Gastrocnemius medialis (tissue), 4 donors: Measurements from ENCODE around the gene MFSD8. TPM values are rescaled to one million over a fixed set of nuclear protein-coding genes. Genes with fewer than 3 reads are reported as not detected.
"Not testable (repeated sequence)": the region's sequence is repeated elsewhere in the genome, so short reads cannot be mapped to it uniquely, and the experiment has no call there.

Experiments
- ATAC-seq, 2 donors: fragments of 150-250 bp; one replicate each; pipeline ENCODE4 v1.9.1; 2016
- DNase-seq, 2 donors: peaks; one replicate each; pipeline ENCODE4 v3.0.0-alpha.2; 2019
- H3K27ac ChIP-seq, 4 donors: fragments of 200-600 bp; sonication (generic); 1 replicate in 1 of 4; 2 replicates in 3 of 4; pipeline ENCODE4 v1.5.1; 2016 to 2018; ENCODE audit warnings: mild to moderate bottlenecking in 2 of 4, moderate library complexity in 1 of 4
- H3K27me3 ChIP-seq, 3 donors: fragments of 200-600 bp; sonication (generic) in 2 of 3; 1 replicate in 1 of 3; 2 replicates in 2 of 3; pipeline versions ENCODE4 v1.5.1 to v1.6.0; 2016 to 2019; ENCODE audit warnings: mild to moderate bottlenecking in 1 of 3, moderate library complexity in 1 of 3
- H3K36me3 ChIP-seq, 2 donors: fragments of 200-600 bp; sonication (generic) in 1 of 2; one replicate each; pipeline ENCODE4 v1.5.1; 2017 to 2018
- H3K4me1 ChIP-seq, 2 donors: fragments of 200-600 bp; sonication (generic) in 1 of 2; one replicate each; pipeline ENCODE4 v1.5.1; 2016 to 2017; ENCODE audit warnings: mild to moderate bottlenecking in 2 of 2
- H3K4me3 ChIP-seq, 4 donors: fragments of 200-600 bp; sonication (generic) in 3 of 4; 1 replicate in 1 of 4; 2 replicates in 3 of 4; pipeline ENCODE4 v1.5.1; 2016 to 2019; ENCODE audit warnings: mild to moderate bottlenecking in 2 of 4
- H3K9me3 ChIP-seq, 3 donors: fragments of 200-600 bp; sonication (generic) in 2 of 3; 1 replicate in 1 of 3; 2 replicates in 2 of 3; pipeline ENCODE4 v1.5.1; 2016 to 2019
- POLR2A ChIP-seq, 2 donors: fragments of 450-650 bp; IDR thresholded peaks; one replicate each; pipeline ENCODE4 v1.6.1; 2017; ENCODE audit warnings: antibody characterized with exemption in 2 of 2, mild to moderate bottlenecking in 2 of 2, moderate library complexity in 2 of 2
- in situ Hi-C, 4 donors: fragments of 200-750 bp; cut with MboI; loops; one replicate each; pipeline versions ENCODE4 v1.15.0 to v1.8.0; 2017; ENCODE audit warnings: low sequenced_read_pairs in 4 of 4
- intact Hi-C: fragments of 100-400 bp; cut with DNase I; formaldehyde crosslinking; loops from one replicate; pipeline ENCODE4 v1.15.1; 2023; ENCODE audit warnings: low total_unique reads
- total RNA-seq, 4 donors: library from RNA; depleted of rRNA; stranded (reverse); fragments of >200 nt; gene quantifications; one replicate each; pipeline versions ENCODE4 v1.1.0 to v1.2.3, GENCODE V29; 2016
- TF ChIP-seq, protein P1 (sequence below), 5 experiments: fragments of 450-650 bp in 3 of 5; fragments of 200-600 bp in 2 of 5; sonication (generic) in 2 of 5; IDR thresholded peaks in 4 of 5; conservative IDR thresholded peaks in 1 of 5; 1 replicate in 4 of 5; 2 replicates in 1 of 5; pipeline ENCODE4 v1.5.1; 2016 to 2019; ENCODE audit warnings: antibody characterized with exemption in 5 of 5, mild to moderate bottlenecking in 3 of 5, moderate library complexity in 3 of 5

Gene MFSD8
- total RNA-seq, 4 donors from 2014 or later = 5.6 to 13.2 (median 7.5) TPM

- no peaks in the 10 kb centered on the region for H3K4me1 ChIP-seq
- H3K9me3 ChIP-seq = no peaks in the 10 kb centered on the region
- H3K27ac ChIP-seq = no peak overlapping the region
- DNase-seq (no peak), ATAC-seq (no peak)
- TF ChIP-seq, protein P1, sequence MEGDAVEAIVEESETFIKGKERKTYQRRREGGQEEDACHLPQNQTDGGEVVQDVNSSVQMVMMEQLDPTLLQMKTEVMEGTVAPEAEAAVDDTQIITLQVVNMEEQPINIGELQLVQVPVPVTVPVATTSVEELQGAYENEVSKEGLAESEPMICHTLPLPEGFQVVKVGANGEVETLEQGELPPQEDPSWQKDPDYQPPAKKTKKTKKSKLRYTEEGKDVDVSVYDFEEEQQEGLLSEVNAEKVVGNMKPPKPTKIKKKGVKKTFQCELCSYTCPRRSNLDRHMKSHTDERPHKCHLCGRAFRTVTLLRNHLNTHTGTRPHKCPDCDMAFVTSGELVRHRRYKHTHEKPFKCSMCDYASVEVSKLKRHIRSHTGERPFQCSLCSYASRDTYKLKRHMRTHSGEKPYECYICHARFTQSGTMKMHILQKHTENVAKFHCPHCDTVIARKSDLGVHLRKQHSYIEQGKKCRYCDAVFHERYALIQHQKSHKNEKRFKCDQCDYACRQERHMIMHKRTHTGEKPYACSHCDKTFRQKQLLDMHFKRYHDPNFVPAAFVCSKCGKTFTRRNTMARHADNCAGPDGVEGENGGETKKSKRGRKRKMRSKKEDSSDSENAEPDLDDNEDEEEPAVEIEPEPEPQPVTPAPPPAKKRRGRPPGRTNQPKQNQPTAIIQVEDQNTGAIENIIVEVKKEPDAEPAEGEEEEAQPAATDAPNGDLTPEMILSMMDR (IDR thresholded peaks at IDR 0.05 in 4 of 5, conservative IDR thresholded peaks at IDR 0.05 in 1 of 5) = no peak
- TF ChIP-seq POLR2A (IDR thresholded peaks at IDR 0.05) = no peak
- in situ Hi-C loops (no loop called here), intact Hi-C loops (no loop called here)
- peaks cover 0 to 12% of the 10 kb centered on the region in 2 donors for H3K36me3 ChIP-seq
- H3K4me3 ChIP-seq = no peak overlapping the region
- H3K27me3 ChIP-seq = no peaks in the 10 kb centered on the region
Observed at GRCh38 chr4:127936974-127937373, 28.0 kb downstream of the MFSD8 start.

DNA sequence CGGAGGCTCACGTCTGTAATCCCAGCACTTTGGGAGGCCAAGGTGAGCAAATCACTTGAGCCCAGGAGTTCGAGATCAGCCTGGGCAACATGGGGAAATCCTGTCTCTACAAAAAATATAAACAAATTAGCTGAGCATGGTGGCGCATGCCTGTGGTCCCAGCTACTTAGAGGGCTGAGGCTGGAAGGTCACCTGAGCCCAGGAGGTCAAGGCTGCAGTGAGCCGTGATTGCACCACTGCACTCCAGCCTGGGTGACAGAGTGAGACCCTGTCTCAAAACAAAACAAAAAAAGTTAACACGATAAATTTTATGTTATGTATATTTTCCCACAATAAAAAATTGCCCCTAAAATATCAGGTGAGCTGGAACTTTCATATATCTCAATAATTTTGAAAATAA is 33.1 kb downstream of the MFSD8 start:
- in situ Hi-C loops, intact Hi-C loops, DNase-seq, H3K27ac ChIP-seq, H3K4me1 ChIP-seq, ATAC-seq, H3K27me3 ChIP-seq, H3K4me3 ChIP-seq, H3K9me3 ChIP-seq: not testable (repeated sequence)
- H3K36me3 ChIP-seq = peaks cover 0 to 30% of the 10 kb centered on the region in 2 donors

GRCh38 chr4:127930175-127930574 is 34.8 kb downstream of the MFSD8 start:
- DNase-seq = no peak
- no peak for TF ChIP-seq POLR2A (IDR thresholded peaks at IDR 0.05)
- TF ChIP-seq, protein P1 (IDR thresholded peaks at IDR 0.05 in 4 of 5, conservative IDR thresholded peaks at IDR 0.05 in 1 of 5) = no peak
- intact Hi-C loops (no loop called here), in situ Hi-C loops (no loop called here)
- Histone ChIP-seq H3K9me3 (no peaks in the 10 kb centered on the region), H3K27ac (no peak overlapping the region), H3K36me3 (peaks cover 0 to 34% of the 10 kb centered on the region in 2 donors), H3K4me1 (no peaks in the 10 kb centered on the region), H3K4me3 (no peak overlapping the region), H3K27me3 (no peaks in the 10 kb centered on the region)
- ATAC-seq = no peak

DNA sequence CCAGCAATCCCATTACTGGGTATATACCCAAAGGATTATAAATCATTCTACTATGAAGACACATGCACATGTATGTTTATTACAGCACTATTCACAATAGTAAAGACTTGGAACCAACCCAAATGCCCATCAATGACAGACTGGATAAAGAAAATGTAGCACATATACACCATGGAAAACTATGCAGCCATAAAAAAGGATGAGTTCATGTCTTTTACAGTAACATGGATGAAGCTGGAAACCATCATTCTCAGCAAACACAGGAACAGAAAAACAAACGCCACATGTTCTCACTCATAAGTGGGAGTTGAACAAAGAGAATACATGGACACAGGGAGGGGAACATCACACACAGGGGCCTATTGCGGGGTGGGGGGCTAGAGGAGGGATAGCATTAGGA is 39.3 kb downstream of the MFSD8 start:
- H3K4me3 ChIP-seq, H3K27me3 ChIP-seq, H3K4me1 ChIP-seq, H3K9me3 ChIP-seq, H3K27ac ChIP-seq, intact Hi-C loops, in situ Hi-C loops, ATAC-seq, DNase-seq: not testable (repeated sequence)
- H3K36me3 ChIP-seq = peaks cover 2 to 33% of the 10 kb centered on the region in 2 donors

GRCh38 chr4:127922226-127922625 is 42.7 kb downstream of the MFSD8 start:
- Histone ChIP-seq H3K27ac (no peak overlapping the region), H3K4me3 (no peak overlapping the region), H3K9me3 (no peaks in the 10 kb centered on the region), H3K36me3 (peaks cover 5 to 38% of the 10 kb centered on the region in 2 donors), H3K27me3 (no peaks in the 10 kb centered on the region), H3K4me1 (peaks cover 0 to 7% of the 10 kb centered on the region in 2 donors)
- intact Hi-C loops (no loop called here), in situ Hi-C loops (no loop called here)
- ATAC-seq (no peak), DNase-seq (no peak)
- TF ChIP-seq POLR2A (IDR thresholded peaks at IDR 0.05) = no peak
- TF ChIP-seq, protein P1 (IDR thresholded peaks at IDR 0.05 in 4 of 5, conservative IDR thresholded peaks at IDR 0.05 in 1 of 5) = no peak

- in situ Hi-C loops = no loop called here
- Histone ChIP-seq H3K27me3 (no peaks in the 10 kb centered on the region), H3K9me3 (no peaks in the 10 kb centered on the region), H3K27ac (no peak overlapping the region), H3K36me3 (peaks cover 5 to 29% of the 10 kb centered on the region in 2 donors), H3K4me3 (no peak overlapping the region), H3K4me1 (peaks cover 6 to 17% of the 10 kb centered on the region in 2 donors)
- DNase-seq (no peak), ATAC-seq (no peak)
- no peak for TF ChIP-seq POLR2A (IDR thresholded peaks at IDR 0.05)
- TF ChIP-seq, protein P1 (IDR thresholded peaks at IDR 0.05 in 4 of 5, conservative IDR thresholded peaks at IDR 0.05 in 1 of 5) = no peak
- intact Hi-C loops = no loop called here
Observed at GRCh38 chr4:127920521-127920920, 44.5 kb downstream of the MFSD8 start.
